GM15510 (cell line): ENCODE data around the gene VIPAS39.

Source experiments
- POLR2A ChIP-seq: IDR thresholded peaks from 3 replicates; pipeline ENCODE4 v1.6.1; 2011; ENCODE audit warnings: borderline replicate concordance; ENCODE audit not compliant: insufficient read length; ENCODE audit errors: extremely low read depth

VIPAS39 gene

GRCh38 chr14:77457522-77458248 lies at the start of gene VIPAS39, which contains the start of gene AHSA1:
Gene VIPAS39 (minus strand): TSS chr14:77457601. CDS start chr14:77454102, 3,499 bp downstream.
Gene AHSA1 (plus strand): TSS chr14:77458093. CDS start chr14:77458190, 97 bp downstream.
- TF ChIP-seq POLR2A: peak; percentile 93

- no peak for TF ChIP-seq POLR2A
Measured at GRCh38 chr14:77505031-77505430, 47.6 kb upstream of the VIPAS39 start.

- no peak for TF ChIP-seq POLR2A
Measured at GRCh38 chr14:77503138-77503537, 45.7 kb upstream of the VIPAS39 start.

- TF ChIP-seq POLR2A: no peak
Measured at GRCh38 chr14:77502109-77502782, 44.8 kb upstream of the VIPAS39 start.

- TF ChIP-seq POLR2A: no peak
Measured at GRCh38 chr14:77498984-77499527, 41.7 kb upstream of the VIPAS39 start.

GRCh38 chr14:77498120-77498979 lies 40.9 kb upstream of the VIPAS39 start, which contains the start of gene ISM2:
Gene ISM2 (minus strand): TSS chr14:77498816. CDS start chr14:77498793, 23 bp downstream.
- TF ChIP-seq POLR2A: no peak

- no peak for TF ChIP-seq POLR2A
Measured at GRCh38 chr14:77495334-77495733, 37.9 kb upstream of the VIPAS39 start.

- TF ChIP-seq POLR2A: no peak
Measured at GRCh38 chr14:77491056-77491455, 33.7 kb upstream of the VIPAS39 start.

GRCh38 chr14:77490347-77490986 lies 33.1 kb upstream of the VIPAS39 start:
- no peak for TF ChIP-seq POLR2A

- no peak for TF ChIP-seq POLR2A
Measured at GRCh38 chr14:77489041-77489440, 31.6 kb upstream of the VIPAS39 start.

GRCh38 chr14:77488558-77488957 lies 31.2 kb upstream of the VIPAS39 start:
- no peak for TF ChIP-seq POLR2A

GRCh38 chr14:77485901-77486678 lies 28.7 kb upstream of the VIPAS39 start:
- no peak for TF ChIP-seq POLR2A

- no peak for TF ChIP-seq POLR2A
Measured at GRCh38 chr14:77485256-77485655, 27.9 kb upstream of the VIPAS39 start.
